Umbilical cord (tissue), 2 donors: Measurements from ENCODE around the gene ZNF536. TPM values are rescaled to one million over a fixed set of nuclear protein-coding genes. Genes with fewer than 3 reads are reported as not detected.

ENCODE experiments used
- DNase-seq: peaks from one replicate; pipeline ENCODE4 v3.0.0-alpha.2; 2015; ENCODE audit warnings: low spot score
- total RNA-seq: library from RNA; depleted of rRNA; stranded (reverse); fragments of >200 nt; gene quantifications from one replicate; pipeline ENCODE4 v1.2.3, GENCODE V29; 2014; ENCODE audit warnings: low replicate concordance; ENCODE audit not compliant: insufficient read depth

The ZNF536 gene
- total RNA-seq, 1 donor from 2014 or later = 4.6 TPM

DNA sequence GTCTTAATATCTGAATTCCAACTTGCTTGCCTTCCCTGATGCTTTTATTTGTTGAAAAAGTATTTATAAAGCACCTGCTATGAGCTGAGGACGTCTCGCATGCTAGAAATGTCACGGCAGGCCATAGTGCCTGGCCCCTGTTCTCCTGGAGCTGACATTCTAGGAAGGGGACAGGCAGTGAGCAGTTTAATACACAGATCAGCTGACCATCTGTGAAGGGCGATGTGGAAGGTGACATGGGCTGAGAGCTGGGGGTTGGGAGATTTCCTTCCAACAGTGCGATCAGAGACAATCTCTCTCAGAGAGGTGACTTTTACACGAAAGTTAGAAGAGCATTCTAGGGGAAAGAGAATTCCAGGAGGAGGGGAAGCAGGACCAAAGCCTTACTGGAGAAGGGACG, 153.2 kb downstream of the ZNF536 start:
- no peak for DNase-seq

DNA sequence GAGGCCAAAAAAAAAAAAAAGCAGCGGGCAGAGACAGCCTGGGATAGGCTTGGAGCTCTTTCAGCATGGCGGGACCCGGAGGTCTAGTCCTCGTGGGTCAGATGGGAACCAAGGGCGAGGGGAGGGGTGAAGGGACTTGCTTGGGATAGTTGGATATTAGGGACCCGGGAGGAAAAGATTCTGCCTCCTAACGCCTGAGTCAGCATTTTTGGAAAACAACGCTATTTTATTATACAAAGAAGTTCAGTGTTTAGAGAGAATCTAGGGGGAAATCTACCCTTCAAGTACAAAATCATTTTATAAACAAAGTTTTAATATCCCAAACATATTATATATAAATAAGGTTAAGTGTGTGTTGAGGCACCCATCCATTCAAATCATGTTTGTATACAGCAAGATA, 156.7 kb downstream of the ZNF536 start:
- DNase-seq = no peak

DNA sequence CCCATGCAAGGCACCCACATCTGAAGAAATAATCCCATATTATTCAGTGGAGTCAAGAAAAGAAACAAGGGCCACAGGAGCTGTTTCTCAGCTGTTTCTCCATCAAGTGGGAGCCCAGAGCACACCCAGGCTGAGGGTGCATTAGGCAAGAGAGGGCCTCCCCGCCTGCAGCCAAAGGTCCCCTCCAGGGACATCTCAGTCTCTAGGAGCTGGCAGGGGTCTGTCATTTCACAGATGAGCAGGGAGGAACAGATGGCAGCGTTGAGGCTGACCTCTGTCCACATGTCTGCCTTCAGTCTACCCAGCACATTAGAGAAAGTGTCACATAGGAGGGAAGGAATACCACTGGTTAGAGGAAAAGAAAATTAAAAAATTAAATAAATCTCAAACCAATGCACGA, 157.7 kb downstream of the ZNF536 start:
- DNase-seq = no peak

DNA sequence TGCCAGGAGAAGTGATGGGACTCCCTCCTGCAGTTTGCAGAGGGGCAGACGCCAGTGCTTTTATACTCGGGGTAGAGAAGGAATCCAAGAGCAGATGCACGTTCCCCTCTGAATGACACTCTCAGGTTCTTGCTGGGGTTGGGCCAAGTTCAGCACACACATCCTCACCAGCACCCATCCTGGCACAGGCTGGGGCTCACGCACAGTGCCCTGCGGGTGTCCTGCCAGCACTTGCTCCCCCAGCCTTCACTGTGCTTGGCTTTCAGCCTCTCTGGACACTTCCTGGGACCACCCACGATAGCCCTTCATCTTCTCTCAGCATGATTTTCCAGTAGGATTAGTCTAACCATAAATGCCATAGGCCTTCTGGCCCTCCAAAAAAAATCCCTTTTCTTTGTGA, 158.6 kb downstream of the ZNF536 start:
- no peak for DNase-seq

DNA sequence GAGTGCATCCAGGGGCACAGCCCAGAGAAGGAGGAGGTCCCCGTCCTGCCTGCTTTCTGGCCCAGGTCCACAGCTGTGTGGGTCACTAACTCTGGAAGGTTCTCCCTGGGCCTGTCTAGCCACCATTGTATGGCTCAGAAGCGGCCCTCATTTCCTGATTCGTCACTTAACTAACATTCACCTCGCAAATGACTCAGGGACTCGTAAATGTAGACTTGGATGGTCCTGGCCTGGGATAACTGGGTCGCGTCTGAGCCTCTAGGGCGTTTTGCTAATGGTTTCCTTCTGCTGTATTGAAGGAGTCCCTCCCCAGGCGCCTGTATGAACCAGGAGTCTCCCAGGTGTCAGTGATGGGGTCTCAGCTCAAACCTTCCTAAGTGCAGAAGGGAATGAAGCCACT, 162.8 kb downstream of the ZNF536 start:
- DNase-seq = no peak

DNA sequence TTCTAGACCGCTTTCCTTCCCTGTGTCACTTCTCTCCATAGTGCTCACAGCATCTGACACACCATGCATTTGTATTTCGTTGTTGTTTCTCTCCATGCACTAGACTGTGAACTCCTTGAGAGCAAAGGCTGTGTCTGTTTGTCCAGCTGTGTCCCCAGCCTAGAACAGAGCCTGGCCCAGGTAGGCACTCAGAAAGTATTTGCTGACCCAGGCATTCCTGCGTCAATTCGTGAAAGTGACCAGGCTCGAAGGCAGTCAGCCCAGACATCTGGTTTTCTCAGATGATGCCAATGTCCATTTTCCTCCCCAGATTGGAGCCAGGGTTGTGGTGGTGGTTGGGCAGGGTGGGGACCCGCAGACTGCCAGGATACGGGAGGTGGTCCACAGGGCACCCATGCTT, 164.8 kb downstream of the ZNF536 start:
- DNase-seq = no peak

DNA sequence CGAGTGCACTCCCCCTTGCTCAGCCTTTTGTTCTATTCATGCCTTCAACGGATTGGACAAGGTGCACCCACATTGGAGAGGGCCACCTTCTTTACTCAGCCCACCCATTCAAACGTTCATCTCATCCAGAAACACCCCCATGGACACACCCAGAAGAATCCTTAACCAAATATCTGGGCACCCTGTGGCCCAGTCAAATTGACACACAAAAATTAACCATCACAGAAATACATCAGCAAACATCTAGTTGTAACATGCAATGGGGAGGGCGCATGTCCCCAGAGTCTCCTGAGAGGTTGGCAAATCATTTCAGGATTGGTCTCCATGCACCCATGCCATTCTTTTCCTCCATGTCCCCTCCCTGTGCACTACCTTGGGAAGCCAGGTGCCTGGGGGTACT, 167.1 kb downstream of the ZNF536 start:
- no peak for DNase-seq

DNA sequence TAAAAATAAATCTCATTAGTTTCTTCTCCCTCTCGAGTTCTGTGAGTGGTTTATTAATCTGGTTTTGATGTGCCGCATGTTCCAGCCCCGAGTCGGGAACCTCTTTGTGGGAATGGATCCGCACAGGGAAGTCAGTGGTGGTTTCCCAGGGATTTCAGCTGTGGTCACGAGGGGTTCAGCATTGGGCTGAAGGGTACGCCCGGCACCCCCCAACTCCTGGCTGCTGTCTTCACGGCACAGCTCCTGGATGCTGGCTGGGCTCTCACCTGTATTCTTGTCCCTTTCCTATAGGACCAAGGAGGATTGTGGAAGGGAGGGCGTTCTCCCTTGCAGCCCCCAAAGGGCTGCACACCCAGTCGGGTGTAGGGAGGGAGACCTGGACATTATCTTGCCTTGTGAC, 167.8 kb downstream of the ZNF536 start:
- no peak for DNase-seq

DNA sequence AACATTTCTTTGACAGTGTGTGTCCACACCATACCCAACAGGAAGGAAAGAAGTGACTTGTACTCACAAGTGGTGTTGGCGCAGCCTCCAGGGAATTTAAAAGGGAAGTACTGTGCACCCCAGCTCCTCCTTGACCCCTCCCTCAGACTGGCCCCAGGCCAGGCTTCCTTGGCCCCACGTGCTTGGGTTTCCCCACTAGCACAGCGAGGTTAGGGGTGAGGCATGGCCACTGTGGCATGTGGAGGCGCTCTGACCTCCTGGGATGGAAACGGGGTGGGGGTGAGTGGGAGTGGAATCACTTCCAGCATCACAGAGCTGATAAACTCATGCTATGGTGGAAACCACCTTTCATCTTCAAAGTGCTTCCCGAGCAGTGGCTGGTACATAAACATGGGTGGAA, 168.6 kb downstream of the ZNF536 start:
- DNase-seq = no peak

DNA sequence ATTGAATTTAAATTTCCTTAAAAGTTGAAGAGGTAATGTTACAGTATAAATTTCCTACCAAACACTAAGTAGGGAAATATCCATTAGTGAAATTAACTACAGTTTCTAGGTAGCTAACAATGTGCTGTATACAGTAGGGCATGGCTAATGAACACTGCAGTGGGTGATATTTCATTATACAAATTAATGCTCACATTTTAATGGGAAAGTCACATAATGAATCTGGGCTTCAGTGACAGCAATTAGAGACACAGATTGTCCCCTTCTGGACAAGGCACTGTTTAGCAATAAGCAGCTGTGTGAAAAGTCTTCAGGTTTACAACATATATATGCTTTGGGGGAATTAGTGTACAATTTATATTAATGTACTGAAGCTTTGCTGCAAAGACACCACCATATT, 169.4 kb downstream of the ZNF536 start:
- DNase-seq = no peak

DNA sequence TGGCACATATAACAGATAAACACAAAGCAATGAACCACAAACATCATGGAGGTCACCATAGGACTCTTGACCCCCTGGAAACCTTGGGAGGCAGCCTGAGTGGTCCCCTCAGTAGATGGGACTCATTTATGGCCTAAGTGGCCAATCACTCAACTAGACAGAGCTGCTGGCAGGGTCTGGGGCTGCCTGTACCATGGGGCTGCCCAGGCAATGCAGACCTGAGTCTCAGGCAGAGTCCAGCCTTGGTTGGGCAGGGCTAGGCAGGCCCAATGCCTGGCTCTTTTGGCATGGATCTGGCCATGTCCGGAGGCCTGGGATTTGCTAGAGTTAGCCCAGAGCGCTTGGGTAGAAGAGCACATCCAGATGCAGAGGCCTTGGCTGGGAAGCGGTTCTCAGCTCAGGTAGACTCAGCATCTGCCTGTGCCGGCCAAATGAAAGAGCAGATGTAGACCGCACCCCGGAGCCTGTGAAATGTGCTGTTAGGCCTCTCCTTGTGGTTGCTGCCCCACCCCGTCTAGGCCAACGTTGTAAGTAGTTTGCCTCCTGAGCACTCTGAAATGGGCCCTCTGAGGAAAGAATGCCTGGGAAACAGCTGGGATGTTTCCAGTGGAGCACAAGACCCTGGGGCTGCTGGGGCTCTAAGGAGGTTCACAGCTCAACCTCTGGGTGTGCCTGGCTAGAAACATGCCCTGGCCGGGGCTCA, 171.2 kb downstream of the ZNF536 start:
- no peak for DNase-seq

DNA sequence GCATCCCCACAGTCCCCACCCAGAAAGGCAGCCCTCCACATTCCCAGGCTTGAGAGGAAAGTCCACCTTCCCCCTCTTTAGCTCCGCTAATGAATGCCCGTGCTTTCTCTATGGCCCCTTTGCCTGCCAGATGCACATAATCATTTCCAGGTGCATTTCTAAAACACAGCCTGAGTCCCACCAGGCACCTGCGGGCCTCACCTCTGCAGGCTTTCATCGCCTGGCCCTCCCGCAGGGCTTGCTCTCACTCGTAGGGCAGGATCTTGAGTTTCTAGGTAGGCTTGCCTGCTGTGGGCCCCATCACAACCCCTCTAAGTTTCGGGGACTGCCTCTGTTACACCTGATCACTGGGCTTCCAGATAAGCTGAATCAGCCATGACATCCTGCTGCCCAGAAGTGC, 173.6 kb downstream of the ZNF536 start:
- no peak for DNase-seq

DNA sequence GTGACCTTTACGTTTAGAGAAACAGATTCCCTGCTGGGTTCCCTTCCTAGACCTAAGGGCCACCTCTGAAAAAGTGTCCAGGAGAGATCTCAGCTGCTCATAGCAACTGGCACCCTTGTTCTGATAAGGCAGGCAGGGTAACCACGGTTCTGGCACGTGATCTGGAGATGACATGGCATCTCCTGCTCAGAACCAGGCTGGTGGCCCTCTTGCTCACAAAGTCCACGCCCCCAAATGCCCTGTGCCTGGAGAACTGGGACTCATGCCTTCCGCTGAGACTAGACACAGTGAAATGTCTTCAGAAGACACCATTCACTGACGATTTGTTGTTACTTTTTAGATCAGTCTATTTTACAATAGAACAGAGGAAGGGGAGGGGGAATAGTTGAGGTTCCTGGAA, 174.1 kb downstream of the ZNF536 start:
- no peak for DNase-seq

DNA sequence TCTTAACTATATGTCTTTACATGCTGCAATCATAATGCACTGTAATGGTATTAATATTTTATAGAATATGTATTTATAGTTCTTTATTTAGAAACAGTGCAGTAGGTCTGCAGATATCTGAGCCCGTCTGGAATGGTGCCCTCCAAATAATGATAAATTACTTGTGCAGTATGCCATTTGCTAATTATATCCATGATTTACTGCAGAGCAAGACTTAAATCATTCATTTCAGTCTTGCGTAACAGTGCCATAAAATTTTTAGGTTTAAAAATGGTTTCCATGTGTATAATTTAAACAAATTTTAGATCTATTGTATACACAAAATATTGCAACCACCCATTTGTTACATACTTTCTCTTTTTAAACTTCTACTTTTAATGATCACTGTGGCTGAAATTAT, 175.1 kb downstream of the ZNF536 start:
- no peak for DNase-seq

DNA sequence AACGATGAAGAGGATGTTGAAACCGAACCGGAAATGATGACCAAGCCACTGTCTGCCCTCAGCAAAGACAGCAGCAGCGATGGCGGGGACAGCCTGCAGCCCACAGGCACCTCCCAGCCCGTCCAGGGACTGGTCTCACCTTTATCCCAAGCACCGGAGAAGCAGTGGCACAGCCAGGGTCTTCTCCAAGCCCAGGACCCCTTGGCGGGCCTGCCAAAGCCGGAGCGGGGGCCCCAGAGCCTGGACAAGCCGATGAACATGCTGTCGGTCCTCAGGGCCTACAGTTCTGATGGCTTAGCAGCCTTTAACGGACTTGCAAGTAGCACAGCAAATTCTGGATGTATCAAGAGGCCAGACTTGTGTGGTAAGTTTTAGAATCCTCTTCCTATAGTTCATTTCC, 177.0 kb downstream of the ZNF536 start:
- no peak for DNase-seq

DNA sequence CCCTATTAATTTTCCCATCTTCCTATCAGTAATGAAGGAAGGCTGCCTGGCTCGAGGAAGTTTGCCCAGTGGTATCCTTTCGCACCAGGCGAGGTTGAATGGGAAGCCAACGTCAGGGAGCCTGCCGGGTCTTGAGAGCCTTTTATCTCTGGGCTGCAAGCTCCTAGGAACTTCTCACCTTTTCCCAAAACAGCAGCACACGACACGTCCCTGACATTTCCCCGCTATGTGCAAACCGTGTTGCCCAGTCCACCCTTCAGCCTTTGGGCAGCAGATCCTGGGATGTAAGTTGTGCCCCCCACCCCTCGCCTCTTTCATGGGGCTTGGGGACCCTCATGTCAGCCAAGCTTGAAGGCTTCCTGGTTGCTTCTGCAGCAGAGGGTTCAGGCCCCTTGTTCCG, 179.1 kb downstream of the ZNF536 start:
- DNase-seq = no peak

DNA sequence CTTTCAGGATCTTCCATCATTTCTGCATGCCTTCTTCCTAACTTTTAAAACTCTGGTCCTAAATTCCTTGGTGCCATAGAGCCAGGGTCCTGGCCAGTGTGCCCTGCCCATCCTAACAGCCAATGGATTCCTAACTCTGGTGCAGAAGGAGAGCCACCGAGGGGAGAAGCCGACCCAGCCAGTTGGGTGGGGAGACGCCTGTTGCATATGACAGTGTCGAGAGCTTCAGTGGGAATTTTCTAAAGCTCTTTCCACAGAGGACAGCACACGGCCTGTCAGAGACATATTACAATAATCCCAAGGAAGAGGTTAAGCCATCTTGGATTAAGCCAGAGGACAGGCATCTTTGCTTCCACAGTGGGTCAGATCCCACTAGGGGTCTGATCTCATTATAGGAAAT, 180.4 kb downstream of the ZNF536 start:
- no peak for DNase-seq

DNA sequence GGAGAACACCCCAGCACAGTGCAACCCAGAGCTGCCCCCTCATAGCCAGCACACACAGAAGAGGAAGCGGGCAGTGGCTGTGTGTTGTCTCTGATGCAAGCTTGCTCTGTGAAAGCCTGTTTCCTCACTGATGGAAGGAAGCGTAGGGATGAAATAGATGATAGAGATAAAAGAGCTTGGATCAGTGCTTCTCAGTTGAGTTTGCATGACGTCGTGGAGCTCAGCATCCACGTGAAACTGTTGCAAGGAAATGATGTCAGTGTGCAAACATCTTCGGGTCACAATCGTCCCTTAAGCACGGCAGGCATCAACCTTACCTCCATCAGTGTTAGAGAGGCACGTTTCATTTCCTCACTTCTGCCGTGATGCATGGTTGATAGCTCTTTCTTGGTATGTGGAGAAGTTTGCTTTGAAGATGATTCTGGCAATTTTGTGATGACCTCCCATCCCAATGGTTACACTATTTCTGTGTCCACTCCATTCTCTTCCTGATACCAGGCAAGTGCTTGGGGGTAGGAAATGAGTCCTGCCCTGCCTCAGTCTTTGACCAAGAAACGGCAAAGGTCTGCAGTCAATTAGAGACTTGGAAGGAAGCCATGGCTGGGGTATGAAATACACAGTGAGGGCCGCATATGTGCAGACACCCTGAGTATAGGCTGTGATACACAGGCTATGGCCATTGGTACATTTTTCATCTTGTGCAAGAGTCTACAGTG, 183.0 kb downstream of the ZNF536 start:
- DNase-seq = no peak

DNA sequence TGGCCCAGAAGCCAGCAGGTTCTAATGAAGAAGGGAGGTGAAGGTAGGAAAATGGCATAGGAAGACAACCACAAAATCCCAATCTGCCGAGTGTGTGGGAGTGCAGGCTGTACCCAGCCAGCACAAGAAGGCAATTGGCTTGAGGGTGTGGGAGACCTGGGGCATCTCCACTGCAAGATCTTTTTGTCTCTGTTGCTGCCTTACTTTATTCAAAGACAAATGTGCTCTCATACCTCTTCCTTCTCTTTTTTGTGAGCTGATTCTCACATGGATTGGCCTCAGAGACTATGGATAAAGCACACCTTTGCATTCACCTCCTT, 183.6 kb downstream of the ZNF536 start:
- no peak for DNase-seq

DNA sequence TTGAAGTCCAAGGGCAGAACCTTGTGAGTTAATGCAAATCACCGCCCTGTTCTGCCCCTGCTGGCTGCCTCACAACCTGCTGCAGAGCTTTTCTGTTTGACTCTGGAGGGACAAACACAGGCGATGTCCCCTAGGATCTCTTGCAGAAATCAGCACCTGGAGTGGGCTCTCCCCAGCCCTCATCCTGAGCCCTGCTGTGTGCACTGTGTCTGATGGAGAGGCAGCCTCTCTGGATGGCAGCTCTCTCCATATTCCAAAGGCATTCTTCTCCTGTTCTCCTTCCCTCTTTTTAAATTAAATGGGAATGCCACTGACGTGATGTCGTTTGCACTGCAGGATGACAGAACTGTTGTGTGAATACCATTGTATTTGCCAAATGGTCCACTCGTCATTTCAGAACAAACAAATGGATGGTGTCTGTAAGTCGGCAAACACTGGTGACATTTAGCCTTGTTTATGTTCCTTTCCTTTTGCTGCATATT, 184.1 kb downstream of the ZNF536 start:
- DNase-seq = no peak

DNA sequence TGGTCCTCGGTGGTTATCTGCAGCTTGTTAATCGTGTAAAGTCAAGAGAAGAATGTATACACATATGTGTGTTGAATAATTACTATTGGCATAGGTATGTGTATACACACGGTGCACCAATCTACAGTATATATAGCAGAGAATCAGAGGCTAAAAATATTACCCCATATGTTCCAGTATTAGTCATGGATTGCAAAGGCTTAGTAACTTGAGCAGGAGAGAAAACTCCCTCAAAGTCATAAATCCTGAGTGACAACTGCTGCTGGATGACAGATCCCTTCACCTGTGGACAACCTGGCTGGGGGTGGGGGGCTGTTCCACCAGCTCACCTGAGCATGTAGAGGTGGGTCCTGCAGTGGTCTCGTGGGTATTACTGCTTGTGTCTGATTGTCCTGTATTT, 185.0 kb downstream of the ZNF536 start:
- DNase-seq = no peak

DNA sequence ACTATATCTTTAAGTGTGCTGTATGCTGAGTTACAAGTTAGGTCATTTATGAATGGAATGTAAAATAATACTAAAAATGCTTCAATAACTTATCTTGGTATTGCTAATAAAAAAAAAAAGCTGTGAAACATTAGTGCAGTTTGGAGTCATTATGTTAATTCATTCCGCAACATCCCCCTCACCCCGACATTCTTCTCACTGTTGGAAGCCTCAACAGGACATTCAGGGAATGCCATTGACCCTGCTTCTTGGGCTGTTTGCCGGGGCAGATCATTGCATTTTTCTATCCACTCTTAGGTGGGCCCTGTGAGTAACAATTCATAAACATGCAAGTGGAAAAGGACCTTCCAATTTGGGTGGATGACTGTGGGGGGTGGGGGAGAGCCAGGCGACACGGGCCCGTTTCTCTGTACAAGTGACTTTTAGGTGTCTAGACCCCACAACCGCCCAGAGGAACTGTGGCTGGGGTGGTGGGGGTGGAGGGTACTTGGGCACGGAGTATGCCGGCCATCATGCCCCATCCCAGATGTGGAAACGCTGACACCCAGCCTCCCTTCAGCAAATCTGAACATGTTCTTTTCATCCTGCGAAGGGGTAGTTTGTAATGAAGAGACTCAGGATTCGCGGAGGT, 185.9 kb downstream of the ZNF536 start:
- no peak for DNase-seq

DNA sequence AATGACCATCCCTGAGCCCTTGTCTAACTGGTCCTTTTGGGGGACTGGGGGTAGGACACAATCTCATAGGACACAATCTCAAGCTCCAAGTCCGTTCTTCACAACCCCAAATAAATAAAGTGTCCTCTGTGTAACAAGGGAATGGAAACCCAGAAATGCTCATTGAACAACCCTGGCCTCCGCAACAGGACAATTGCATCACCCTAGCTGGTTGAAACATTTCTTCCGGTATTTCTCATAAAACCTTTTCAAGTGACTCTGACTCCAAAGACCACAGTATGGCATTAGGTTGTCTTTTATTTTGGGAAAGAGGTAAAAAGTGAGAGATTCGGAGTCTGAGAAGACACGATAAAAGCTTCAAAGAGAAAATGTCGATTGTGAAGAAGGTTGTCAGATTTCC, 186.6 kb downstream of the ZNF536 start:
- no peak for DNase-seq
